IMR-90 (cell line): Measurements from ENCODE around the gene GPR137. TPM values are rescaled to one million over a fixed set of nuclear protein-coding genes. Genes with fewer than 3 reads are reported as not detected.
A peak's percentile ranks its signal among the peaks of the same experiment; 100 is the strongest.

Experiments used
- ATAC-seq: fragments of 200-7000 bp; cut with Tn5 transposase; 2 replicates; pipeline ENCODE4 v1.9.1; 2020; ENCODE audit warnings: low read depth, mild to moderate bottlenecking, moderate library complexity
- BruUV-seq: library from RNA; stranded (reverse); fragments of 400-500 nt; replicated peaks from 2 replicates; lab custom pipeline; 2021; lab: Mats Ljungman, UMichigan
- CTCF ChIA-PET: fragments of 300-600 bp; formaldehyde crosslinking; extraction: SDS; loops from one replicate; lab custom pipeline; 2021; ENCODE audit warnings: antibody characterized with exemption; lab: Yijun Ruan, JAX
- POLR2A ChIA-PET: fragments of 300-600 bp; sonication (Branson Sonifier 250); formaldehyde crosslinking; loops from one replicate; lab custom pipeline; 2022; ENCODE audit warnings: antibody characterized with exemption; ENCODE audit not compliant: unreplicated experiment; lab: Charles Lee
- DNase-seq: peaks from one replicate; pipeline ENCODE4 v3.0.0; 2013
- H2AFZ ChIP-seq: replicated peaks from 2 replicates; pipeline ENCODE3; 2013; ENCODE audit warnings: low read length, mild to moderate bottlenecking; ENCODE audit not compliant: poor library complexity
- H2AK5ac ChIP-seq: 2 replicates; pipeline ENCODE4 v1.6.1; 2013; ENCODE audit warnings: low read depth, low read length, inconsistent platforms
- H2AK9ac ChIP-seq: replicated peaks from 2 replicates; pipeline ENCODE3; 2013; ENCODE audit warnings: mild to moderate bottlenecking, low read depth, low read length, moderate library complexity; ENCODE audit not compliant: poor library complexity
- H2BK120ac ChIP-seq: 2 replicates; pipeline ENCODE4 v1.6.1; 2013; ENCODE audit warnings: low read depth, low read length, inconsistent platforms
- H2BK15ac ChIP-seq: 3 replicates; pipeline ENCODE4 v1.6.1; 2013; ENCODE audit warnings: low read depth, low read length, inconsistent platforms
- H2BK20ac ChIP-seq: 2 replicates; pipeline ENCODE4 v1.6.1; 2013; ENCODE audit warnings: low read depth, mild to moderate bottlenecking, inconsistent platforms, low read length, moderate library complexity
- H2BK5ac ChIP-seq: 2 replicates; pipeline ENCODE4 v1.6.1; 2013; ENCODE audit warnings: mild to moderate bottlenecking, low read depth, low read length, inconsistent platforms; ENCODE audit not compliant: poor library complexity, severe bottlenecking
- H3K14ac ChIP-seq: replicated peaks from 2 replicates; pipeline ENCODE4 v1.6.1; 2013; ENCODE audit warnings: low read depth, low read length, inconsistent platforms
- H3K18ac ChIP-seq: 2 replicates; pipeline ENCODE4 v1.6.1; 2013; ENCODE audit warnings: low read depth, low read length, control low read depth
- H3K23ac ChIP-seq: 2 replicates; pipeline ENCODE4 v1.6.1; 2013; ENCODE audit warnings: low read depth, low read length, inconsistent platforms
- H3K27ac ChIP-seq: 2 replicates; pipeline ENCODE4 v1.5.1; 2013; ENCODE audit warnings: mild to moderate bottlenecking, control low read depth, low read length; ENCODE audit not compliant: insufficient read depth
- H3K27me3 ChIP-seq: 2 replicates; pipeline ENCODE4 v1.6.1; 2013; ENCODE audit warnings: low read length; ENCODE audit not compliant: control insufficient read depth, insufficient read depth
- H3K36me3 ChIP-seq: 2 replicates; pipeline ENCODE4 v1.6.1; 2013; ENCODE audit warnings: low read length, mixed read lengths; ENCODE audit not compliant: control insufficient read depth, insufficient read depth
- H3K4ac ChIP-seq: 2 replicates; pipeline ENCODE4 v1.6.1; 2013; ENCODE audit warnings: low read depth, low read length, inconsistent platforms
- H3K4me1 ChIP-seq: 2 replicates; pipeline ENCODE4 v1.6.1; 2013; ENCODE audit warnings: low read length, mixed read lengths; ENCODE audit not compliant: control insufficient read depth, insufficient read depth
- H3K4me2 ChIP-seq: 2 replicates; pipeline ENCODE4 v1.6.1; 2013; ENCODE audit warnings: low read depth, mild to moderate bottlenecking, control low read depth, low read length, moderate library complexity
- H3K4me3 ChIP-seq: 2 replicates; pipeline ENCODE4 v1.5.1; 2013; ENCODE audit warnings: low read depth, mild to moderate bottlenecking, control low read depth, low read length, moderate library complexity; ENCODE audit not compliant: insufficient read depth
- H3K56ac ChIP-seq: 2 replicates; pipeline ENCODE4 v1.6.1; 2013; ENCODE audit warnings: low read length, inconsistent platforms; ENCODE audit not compliant: insufficient read depth; ENCODE audit errors: extremely low read depth
- H3K79me1 ChIP-seq, 2 experiments: 2 replicates each; pipeline ENCODE4 v1.6.1; 2013; ENCODE audit warnings: low read length in 2 of 2, inconsistent platforms in 1 of 2, low read depth in 1 of 2
- H3K9ac ChIP-seq: 2 replicates; pipeline ENCODE4 v1.6.1; 2013; ENCODE audit warnings: low read depth, low read length, control low read depth
- H3K9me1 ChIP-seq: 2 replicates; pipeline ENCODE4 v1.6.1; 2013; ENCODE audit warnings: low read length, inconsistent platforms; ENCODE audit not compliant: insufficient read depth
- H3K9me3 ChIP-seq: 2 replicates; pipeline ENCODE4 v1.6.1; 2013; ENCODE audit warnings: low read length; ENCODE audit not compliant: control insufficient read depth, insufficient read depth
- H4K20me1 ChIP-seq: 2 replicates; pipeline ENCODE4 v1.6.1; 2013; ENCODE audit warnings: low read length, inconsistent platforms; ENCODE audit not compliant: insufficient read depth
- H4K5ac ChIP-seq: 2 replicates; pipeline ENCODE4 v1.6.1; 2013; ENCODE audit warnings: mild to moderate bottlenecking, low read depth, low read length, control low read depth
- H4K8ac ChIP-seq, 2 experiments: 2 replicates each; pipeline ENCODE4 v1.6.1; 2013; ENCODE audit warnings: low read depth in 2 of 2, low read length in 2 of 2, control low read depth in 1 of 2, inconsistent platforms in 1 of 2
- H4K91ac ChIP-seq: 2 replicates; pipeline ENCODE4 v1.6.1; 2013; ENCODE audit warnings: low read depth, low read length, inconsistent platforms; ENCODE audit not compliant: insufficient read depth
- BHLHE40 ChIP-seq: fragments of 150-350 bp; IDR thresholded peaks from 2 replicates; pipeline ENCODE4 v1.6.1; 2016; ENCODE audit warnings: mild to moderate bottlenecking, low read depth, low read length
- RAD21 ChIP-seq: IDR thresholded peaks from 2 replicates; pipeline ENCODE4 v1.6.1; 2012; ENCODE audit warnings: low read length, improper control_type of control experiment
- WGBS, 2 experiments: methylation state at CpG; one replicate each; pipeline versions ENCODE4 v1.1.5 to v1.1.7; 2013; ENCODE audit warnings: missing lambda C conversion rate in 2 of 2; ENCODE audit not compliant: insufficient read length in 1 of 2; ENCODE audit errors: extremely low coverage in 2 of 2; 5-methylcytosine and 5-hydroxymethylcytosine counted together
- dilution Hi-C: fragments of 300-500 bp; cut with HindIII; formaldehyde crosslinking; loops from one replicate; pipeline ENCODE4 v1.14.3; 2018; ENCODE audit warnings: low sequenced_read_pairs; ENCODE audit not compliant: unreplicated experiment
- in situ Hi-C: fragments of 300-500 bp; cut with MboI; formaldehyde crosslinking; loops from 3 replicates; pipeline ENCODE4 v1.14.3; 2019; ENCODE audit warnings: low sequenced_read_pairs, inconsistent platforms, mixed read lengths
- intact Hi-C: fragments of 100-400 bp; cut with micrococcal nuclease; formaldehyde crosslinking; loops from 2 replicates; pipeline ENCODE4 v1.10.0; 2022
- polyA plus RNA-seq, 3 experiments: library from polyadenylated mRNA; depleted of rRNA; stranded (reverse); fragments of >200 nt; gene quantifications; 2 replicates each; pipeline ENCODE4 v1.2.3, GENCODE V29; 2012; ENCODE audit warnings: low replicate concordance in 1 of 3
- total RNA-seq: library from RNA; depleted of rRNA; stranded (reverse); fragments of >200 nt; gene quantifications from 2 replicates; pipeline ENCODE4 v1.2.3, GENCODE V29; 2012
- TF ChIP-seq, protein P1 (sequence below): fragments of 150-350 bp; IDR thresholded peaks from 2 replicates; pipeline ENCODE4 v1.6.1; 2016; ENCODE audit warnings: low read depth, mild to moderate bottlenecking, low read length, moderate library complexity, borderline replicate concordance

GPR137 gene
- total and polyA plus RNA-seq, 2 of the 4 experiments (the other 2 are of a cell fraction) = 3.6 to 26.0 TPM

- WGBS, 2 experiments = 0% methylated on average over 4 of the region's 24 CpGs; no CpG with 5 or more reads in 1 of the 2 experiments
- Histone ChIP-seq H3K14ac (peak overlapping the region; percentile 81; the same call in 1 of the 2 replicates), H3K4me3 (peak overlapping the region; percentile 65), H4K5ac (0 out of 2 replicates have a peak overlapping the region, but pooled peaks have one; percentile 14), H2BK20ac (no peak overlapping the region), H2AFZ (peak overlapping the region; percentile 99), H3K27me3 (no peaks in the 10 kb centered on the region), H4K8ac (peak overlapping the region; percentile 96 to 97; a peak in 3 of 4 replicates), H4K20me1 (peaks cover 22% of the 10 kb centered on the region), H2BK120ac (peak overlapping the region; percentile 82; the same call in 1 of the 2 replicates), H3K9ac (peak overlapping the region; percentile 68), H3K18ac (peak overlapping the region; percentile 20; the same call in 1 of the 2 replicates), H3K9me1 (peaks cover 14% of the 10 kb centered on the region), H3K36me3 (peaks cover 28% of the 10 kb centered on the region), H3K4me1 (peaks cover 13% of the 10 kb centered on the region), H3K79me1 (peaks cover 18 to 37% of the 10 kb centered on the region in 2 experiments; a peak in 3 of 4 replicates), H4K91ac (peak overlapping the region; percentile 83; the same call in 1 of the 2 replicates), H3K4ac (peak overlapping the region; percentile 93), H3K27ac (peak overlapping the region; percentile 89), H3K23ac (no peak overlapping the region), H2BK15ac (peak overlapping the region; percentile 35; the same call in 1 of the 3 replicates), H2AK5ac (no peak overlapping the region; the same call in 1 of the 2 replicates), H2BK5ac (peak overlapping the region; percentile 92), H2AK9ac (peak overlapping the region; percentile 81), H3K9me3 (no peaks in the 10 kb centered on the region), H3K4me2 (peak overlapping the region; percentile 12), H3K56ac (no peak overlapping the region)
- TF ChIP-seq RAD21 = no peak
- TF ChIP-seq BHLHE40 = no peak
- TF ChIP-seq, protein P1, sequence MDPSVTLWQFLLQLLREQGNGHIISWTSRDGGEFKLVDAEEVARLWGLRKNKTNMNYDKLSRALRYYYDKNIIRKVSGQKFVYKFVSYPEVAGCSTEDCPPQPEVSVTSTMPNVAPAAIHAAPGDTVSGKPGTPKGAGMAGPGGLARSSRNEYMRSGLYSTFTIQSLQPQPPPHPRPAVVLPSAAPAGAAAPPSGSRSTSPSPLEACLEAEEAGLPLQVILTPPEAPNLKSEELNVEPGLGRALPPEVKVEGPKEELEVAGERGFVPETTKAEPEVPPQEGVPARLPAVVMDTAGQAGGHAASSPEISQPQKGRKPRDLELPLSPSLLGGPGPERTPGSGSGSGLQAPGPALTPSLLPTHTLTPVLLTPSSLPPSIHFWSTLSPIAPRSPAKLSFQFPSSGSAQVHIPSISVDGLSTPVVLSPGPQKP = no peak
- in situ Hi-C loops = no loop called here
- no TSS peak for BruUV-seq
- dilution Hi-C loops = no loop called here
- ChIA-PET POLR2A (interaction anchor here (0.6 to 1.1 kb wide), 2 partner anchors 36 to 56 kb away, joined by 3 to 24 read pairs; no protein-coding TSS in a partner anchor), CTCF (interaction anchor here (0.6 to 2.5 kb wide), 3 partner anchors 37 to 882 kb away, joined by 3 to 8 read pairs (median 5); no protein-coding TSS in a partner anchor)
- DNase-seq (peak; percentile 99), ATAC-seq (peak; percentile 85)
- intact Hi-C loops = loop anchor here (2.0 kb wide), 1 partner anchor 54 kb away; the partner anchor contains the start of gene STIP1
Measured at GRCh38 chr11:64241241-64241490, 44.5 kb upstream of the GPR137 start.
